ENCODE measurements around the gene SPRYD3.

SPRYD3 gene

GRCh38 chr12:53120685-53121525 lies 41.7 kb upstream of the SPRYD3 start:
- no peak overlapping the region for H3K4me3 ChIP-seq (ENCODE audit: low read depth, low read length)
- no peaks in the 10 kb centered on the region for H3K4me1 ChIP-seq
- no peak for DNase-seq
- no peak for TF ChIP-seq CTCF (IDR thresholded peaks at IDR 0.05; ENCODE audit: low read depth, low read length)
- H3K36me3 ChIP-seq, result no peaks in the 10 kb centered on the region
- no peaks in the 10 kb centered on the region; the same call in 1 of the 2 replicates for H3K9me3 ChIP-seq
- no peaks in the 10 kb centered on the region for H3K27me3 ChIP-seq

- no peak for TF ChIP-seq CTCF (IDR thresholded peaks at IDR 0.05; ENCODE audit: low read depth, low read length)
- DNase-seq, result no peak
- Histone ChIP-seq H3K4me3 (ENCODE audit: low read depth, low read length) (no peak overlapping the region), H3K36me3 (no peaks in the 10 kb centered on the region), H3K27me3 (no peaks in the 10 kb centered on the region), H3K9me3 (no peaks in the 10 kb centered on the region; the same call in 1 of the 2 replicates), H3K4me1 (no peaks in the 10 kb centered on the region)
Observed at GRCh38 chr12:53118751-53119300, 39.6 kb upstream of the SPRYD3 start.

- H3K36me3 ChIP-seq, result no peaks in the 10 kb centered on the region
- H3K4me1 ChIP-seq, result no peaks in the 10 kb centered on the region
- no peaks in the 10 kb centered on the region; the same call in 1 of the 2 replicates for H3K9me3 ChIP-seq
- no peak for DNase-seq
- no peaks in the 10 kb centered on the region for H3K27me3 ChIP-seq
- no peak overlapping the region for H3K4me3 ChIP-seq (ENCODE audit: low read depth, low read length)
- TF ChIP-seq CTCF (IDR thresholded peaks at IDR 0.05; ENCODE audit: low read depth, low read length), result no peak
Observed at GRCh38 chr12:53115891-53116648, 36.9 kb upstream of the SPRYD3 start.

GRCh38 chr12:53115112-53115890 lies 36.1 kb upstream of the SPRYD3 start:
- no peak for TF ChIP-seq CTCF (IDR thresholded peaks at IDR 0.05; ENCODE audit: low read depth, low read length)
- no peaks in the 10 kb centered on the region for H3K4me1 ChIP-seq
- H3K27me3 ChIP-seq, result no peaks in the 10 kb centered on the region
- H3K4me3 ChIP-seq (ENCODE audit: low read depth, low read length), result no peak overlapping the region
- no peak for DNase-seq
- no peaks in the 10 kb centered on the region; the same call in 1 of the 2 replicates for H3K9me3 ChIP-seq
- no peaks in the 10 kb centered on the region for H3K36me3 ChIP-seq

- no peak for TF ChIP-seq CTCF (IDR thresholded peaks at IDR 0.05; ENCODE audit: low read depth, low read length)
- no peak for DNase-seq
- Histone ChIP-seq H3K9me3 (no peaks in the 10 kb centered on the region), H3K4me3 (ENCODE audit: low read depth, low read length) (no peak overlapping the region), H3K4me1 (no peaks in the 10 kb centered on the region), H3K27me3 (no peaks in the 10 kb centered on the region), H3K36me3 (no peaks in the 10 kb centered on the region)
Observed at GRCh38 chr12:53113951-53114350, 34.8 kb upstream of the SPRYD3 start.
